ENCODE results near the gene TMEM63A. TPM values are rescaled to one million over a fixed set of nuclear protein-coding genes. Genes with fewer than 3 reads are reported as not detected.
A peak's percentile ranks its signal among the peaks of the same experiment; 100 is the strongest.

TMEM63A gene
- total and polyA plus RNA-seq, 2 of the 13 experiments (the other 11 are each of a cell fraction or from before 2014, with no cell fraction given): 23.9 to 53.3 TPM

- TF ChIP-seq, protein P1, sequence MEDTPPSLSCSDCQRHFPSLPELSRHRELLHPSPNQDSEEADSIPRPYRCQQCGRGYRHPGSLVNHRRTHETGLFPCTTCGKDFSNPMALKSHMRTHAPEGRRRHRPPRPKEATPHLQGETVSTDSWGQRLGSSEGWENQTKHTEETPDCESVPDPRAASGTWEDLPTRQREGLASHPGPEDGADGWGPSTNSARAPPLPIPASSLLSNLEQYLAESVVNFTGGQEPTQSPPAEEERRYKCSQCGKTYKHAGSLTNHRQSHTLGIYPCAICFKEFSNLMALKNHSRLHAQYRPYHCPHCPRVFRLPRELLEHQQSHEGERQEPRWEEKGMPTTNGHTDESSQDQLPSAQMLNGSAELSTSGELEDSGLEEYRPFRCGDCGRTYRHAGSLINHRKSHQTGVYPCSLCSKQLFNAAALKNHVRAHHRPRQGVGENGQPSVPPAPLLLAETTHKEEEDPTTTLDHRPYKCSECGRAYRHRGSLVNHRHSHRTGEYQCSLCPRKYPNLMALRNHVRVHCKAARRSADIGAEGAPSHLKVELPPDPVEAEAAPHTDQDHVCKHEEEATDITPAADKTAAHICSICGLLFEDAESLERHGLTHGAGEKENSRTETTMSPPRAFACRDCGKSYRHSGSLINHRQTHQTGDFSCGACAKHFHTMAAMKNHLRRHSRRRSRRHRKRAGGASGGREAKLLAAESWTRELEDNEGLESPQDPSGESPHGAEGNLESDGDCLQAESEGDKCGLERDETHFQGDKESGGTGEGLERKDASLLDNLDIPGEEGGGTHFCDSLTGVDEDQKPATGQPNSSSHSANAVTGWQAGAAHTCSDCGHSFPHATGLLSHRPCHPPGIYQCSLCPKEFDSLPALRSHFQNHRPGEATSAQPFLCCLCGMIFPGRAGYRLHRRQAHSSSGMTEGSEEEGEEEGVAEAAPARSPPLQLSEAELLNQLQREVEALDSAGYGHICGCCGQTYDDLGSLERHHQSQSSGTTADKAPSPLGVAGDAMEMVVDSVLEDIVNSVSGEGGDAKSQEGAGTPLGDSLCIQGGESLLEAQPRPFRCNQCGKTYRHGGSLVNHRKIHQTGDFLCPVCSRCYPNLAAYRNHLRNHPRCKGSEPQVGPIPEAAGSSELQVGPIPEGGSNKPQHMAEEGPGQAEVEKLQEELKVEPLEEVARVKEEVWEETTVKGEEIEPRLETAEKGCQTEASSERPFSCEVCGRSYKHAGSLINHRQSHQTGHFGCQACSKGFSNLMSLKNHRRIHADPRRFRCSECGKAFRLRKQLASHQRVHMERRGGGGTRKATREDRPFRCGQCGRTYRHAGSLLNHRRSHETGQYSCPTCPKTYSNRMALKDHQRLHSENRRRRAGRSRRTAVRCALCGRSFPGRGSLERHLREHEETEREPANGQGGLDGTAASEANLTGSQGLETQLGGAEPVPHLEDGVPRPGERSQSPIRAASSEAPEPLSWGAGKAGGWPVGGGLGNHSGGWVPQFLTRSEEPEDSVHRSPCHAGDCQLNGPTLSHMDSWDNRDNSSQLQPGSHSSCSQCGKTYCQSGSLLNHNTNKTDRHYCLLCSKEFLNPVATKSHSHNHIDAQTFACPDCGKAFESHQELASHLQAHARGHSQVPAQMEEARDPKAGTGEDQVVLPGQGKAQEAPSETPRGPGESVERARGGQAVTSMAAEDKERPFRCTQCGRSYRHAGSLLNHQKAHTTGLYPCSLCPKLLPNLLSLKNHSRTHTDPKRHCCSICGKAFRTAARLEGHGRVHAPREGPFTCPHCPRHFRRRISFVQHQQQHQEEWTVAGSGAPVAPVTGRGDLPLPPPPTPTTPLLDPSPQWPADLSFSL (CRISPR knock-in tag; IDR thresholded peaks at IDR 0.05): no peak
- no peak for TF ChIP-seq SMAD1 (CRISPR knock-in tag; IDR thresholded peaks at IDR 0.05; ENCODE audit: borderline replicate concordance, low read depth)
- no peak for TF ChIP-seq CEBPZ (IDR thresholded peaks at IDR 0.05; ENCODE audit: low read length)
- no peak for TF ChIP-seq GPN1 (CRISPR knock-in tag; IDR thresholded peaks at IDR 0.05; ENCODE audit: borderline replicate concordance)
- TF ChIP-seq SAP130 (CRISPR knock-in tag; IDR thresholded peaks at IDR 0.05; ENCODE audit: low read depth): 0 out of 2 replicates have a peak, but pooled peaks have one; percentile 23
- no peak for TF ChIP-seq CHD2 (IDR thresholded peaks at IDR 0.05; ENCODE audit: low read depth, low read length)
- no peak for TF ChIP-seq ZBTB42 (CRISPR knock-in tag; IDR thresholded peaks at IDR 0.05)
- peak; percentile 39; the same call in 1 of the 2 replicates for TF ChIP-seq MAX (IDR thresholded peaks at IDR 0.05)
- no peak for TF ChIP-seq KLF11 (CRISPR knock-in tag; IDR thresholded peaks at IDR 0.05)
- no peak for TF ChIP-seq ZNF672 (CRISPR knock-in tag; IDR thresholded peaks at IDR 0.05)
- no peak for TF ChIP-seq TAF1 (CRISPR knock-in tag; IDR thresholded peaks at IDR 0.05)
- no peak for TF ChIP-seq AKAP8 (CRISPR knock-in tag; IDR thresholded peaks at IDR 0.05)
- no peak for TF ChIP-seq TBX3 (IDR thresholded peaks at IDR 0.05; ENCODE audit: borderline replicate concordance)
- TF ChIP-seq, protein P2, sequence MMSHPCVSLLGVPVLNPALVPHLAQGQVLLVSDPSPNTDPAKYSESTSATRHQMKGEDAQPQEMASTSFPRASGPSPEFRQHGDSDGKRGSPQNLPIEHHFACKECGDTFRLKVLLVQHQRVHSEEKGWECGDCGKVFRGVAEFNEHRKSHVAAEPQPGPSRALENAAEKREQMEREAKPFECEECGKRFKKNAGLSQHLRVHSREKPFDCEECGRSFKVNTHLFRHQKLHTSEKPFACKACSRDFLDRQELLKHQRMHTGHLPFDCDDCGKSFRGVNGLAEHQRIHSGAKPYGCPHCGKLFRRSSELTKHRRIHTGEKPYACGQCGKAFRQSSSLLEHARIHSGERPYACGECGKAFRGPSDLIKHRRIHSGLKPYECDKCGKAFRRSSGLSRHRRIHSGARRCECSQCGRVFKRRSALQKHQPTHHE (CRISPR knock-in tag; IDR thresholded peaks at IDR 0.05; ENCODE audit: borderline replicate concordance): no peak
Observed at GRCh38 chr1:225911191-225912130, 29.3 kb upstream of the TMEM63A start (continued).

Data from HepG2 (cell line).